GM19193 (cell line): Measurements from ENCODE around the gene FNDC3B.

ENCODE experiments used
- POLR2A ChIP-seq: IDR thresholded peaks from 4 replicates; pipeline ENCODE4 v1.6.1; 2011; ENCODE audit not compliant: insufficient read depth, insufficient read length; ENCODE audit errors: extremely low read depth

FNDC3B gene

DNA sequence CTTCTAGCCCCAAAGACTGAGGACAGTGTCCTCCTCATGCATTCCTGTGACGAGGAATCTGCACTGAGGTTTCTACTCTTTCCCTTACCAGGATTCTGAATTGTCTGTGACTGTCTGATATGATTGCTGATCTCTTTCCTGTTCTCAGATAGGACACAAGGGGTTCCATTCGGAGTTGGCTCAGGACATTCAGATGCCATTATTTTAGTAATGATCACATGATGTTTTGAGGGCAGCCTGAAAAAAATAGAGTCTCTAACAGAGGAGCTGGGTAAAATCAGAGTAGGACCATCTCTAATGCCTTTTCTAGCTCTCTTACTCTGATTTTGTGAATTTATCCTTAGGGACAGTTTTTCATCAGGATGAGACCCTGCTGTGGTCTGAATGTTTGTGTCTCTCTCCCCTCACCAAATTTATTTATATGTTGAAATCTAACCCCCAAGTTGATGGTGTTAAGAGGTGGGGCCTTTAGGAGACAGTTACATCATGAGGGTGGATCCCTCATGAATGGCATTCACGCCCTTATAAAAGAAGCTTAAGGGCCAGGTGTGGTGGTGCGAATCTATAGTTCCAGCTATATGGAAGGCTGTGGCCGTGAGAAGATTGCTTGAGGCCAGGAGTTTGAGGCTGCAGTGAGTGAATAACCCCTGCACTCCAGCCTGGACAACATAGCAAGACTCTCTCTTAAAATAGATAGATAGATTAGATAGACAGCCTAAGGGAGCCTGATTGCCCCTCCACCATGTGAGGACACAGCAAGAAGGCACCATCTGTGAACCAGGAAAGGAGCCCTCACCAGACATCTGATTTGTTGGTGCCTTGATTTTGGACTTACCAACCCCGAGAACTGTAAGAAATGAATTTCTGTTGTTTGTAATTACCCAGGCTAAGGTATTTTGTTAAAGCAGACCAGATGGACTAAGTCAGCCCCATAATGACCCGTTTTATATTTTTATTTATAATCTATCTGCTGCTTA is 24.4 kb downstream of the FNDC3B start:
- TF ChIP-seq POLR2A: no peak

DNA sequence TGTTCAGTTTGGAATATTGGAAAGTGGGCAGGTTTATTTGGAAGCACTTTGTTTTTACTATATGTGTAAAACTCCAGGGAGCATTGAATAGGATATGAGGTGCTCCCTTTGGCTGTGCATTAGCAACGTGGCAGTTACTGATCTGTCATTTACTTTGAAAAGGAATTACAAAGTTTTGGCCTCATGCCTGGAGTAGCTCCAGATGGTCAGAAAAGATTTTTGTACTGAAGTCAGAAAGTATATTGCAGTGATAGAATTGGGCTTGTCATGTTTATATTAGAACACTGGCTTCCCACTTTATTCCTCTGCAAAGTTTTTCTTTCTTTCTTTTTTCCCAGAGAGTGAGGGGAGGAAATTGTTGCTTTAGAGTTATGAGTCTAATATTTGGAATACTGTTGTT is 26.1 kb downstream of the FNDC3B start:
- no peak for TF ChIP-seq POLR2A

DNA sequence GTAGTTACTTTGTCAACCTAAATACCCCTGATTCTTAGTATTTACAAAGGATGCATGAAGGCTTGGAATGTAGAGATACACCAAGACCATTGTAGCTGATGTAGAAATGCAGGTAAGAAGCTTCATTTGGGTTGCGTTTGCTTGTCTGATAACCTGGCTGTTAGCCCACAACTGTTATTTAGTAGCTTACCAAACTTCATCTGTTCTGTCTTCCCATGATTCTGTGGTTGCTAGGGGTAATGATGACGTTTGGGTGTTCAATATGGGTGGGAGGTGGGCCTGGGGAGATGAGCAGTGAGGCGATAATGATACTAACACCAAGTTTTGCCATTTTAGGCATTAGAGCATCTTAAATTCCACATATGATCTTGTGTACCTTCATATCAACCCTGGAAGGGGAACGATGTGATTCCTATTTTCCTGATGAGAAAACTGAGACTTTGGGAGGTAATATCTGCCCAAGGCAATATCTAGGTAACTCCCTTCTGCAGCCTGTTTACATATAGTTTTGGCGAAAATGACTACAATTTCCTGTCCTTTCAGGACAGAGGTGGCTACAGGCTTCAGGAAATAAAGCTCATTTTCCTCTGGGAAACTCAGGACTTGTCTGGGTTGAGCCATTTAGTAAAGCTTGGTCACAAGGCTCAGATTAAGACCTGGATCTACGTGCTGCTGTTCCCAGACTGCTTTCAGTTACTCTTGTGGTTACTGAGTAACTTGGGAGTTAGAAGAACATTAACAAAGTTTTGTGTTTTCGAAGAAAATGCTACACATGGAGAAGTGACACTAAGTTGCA is 26.8 kb downstream of the FNDC3B start:
- TF ChIP-seq POLR2A: no peak

DNA sequence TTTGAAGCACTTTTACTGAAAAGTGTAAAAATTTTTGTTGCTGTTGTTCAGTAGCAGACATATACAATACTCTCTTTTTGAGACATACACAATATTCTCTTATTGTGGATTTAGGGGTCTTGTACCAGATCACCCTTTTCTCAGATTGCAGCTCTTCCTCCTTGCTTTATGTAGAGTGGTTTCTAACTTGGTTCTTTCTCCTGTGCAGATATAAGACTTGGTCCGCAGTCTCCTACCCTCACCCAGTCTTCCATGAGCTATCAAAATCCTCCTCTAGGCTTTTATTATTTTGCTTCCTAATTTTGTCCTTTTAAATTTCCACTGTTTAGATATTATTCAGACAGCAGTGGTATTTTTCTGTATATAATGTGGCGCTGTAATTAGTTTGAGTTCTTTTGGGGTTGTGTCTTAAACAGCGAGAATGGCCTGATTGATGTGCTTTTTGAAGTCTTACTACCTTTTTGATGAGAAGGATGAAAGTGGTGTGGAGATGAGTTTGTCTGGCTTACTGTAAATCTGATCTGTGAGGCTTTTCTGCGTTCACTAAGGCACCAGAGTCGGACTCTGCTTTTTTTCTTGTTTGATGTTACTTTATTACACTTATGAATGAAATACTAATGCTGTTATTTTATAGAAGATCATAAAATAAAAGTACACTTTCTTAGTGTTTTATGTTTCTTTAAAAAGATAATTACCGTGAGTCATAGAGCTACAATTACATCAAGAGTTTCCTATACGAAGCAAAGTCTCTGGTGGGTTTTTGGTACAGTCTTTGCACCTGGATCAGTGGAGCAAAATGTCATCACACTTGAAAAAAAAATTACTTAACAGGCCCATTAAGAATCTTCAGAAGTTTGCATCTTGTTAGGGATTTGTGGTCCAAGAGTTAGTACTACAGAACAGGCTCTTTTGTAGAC is 27.8 kb downstream of the FNDC3B start:
- no peak for TF ChIP-seq POLR2A

DNA sequence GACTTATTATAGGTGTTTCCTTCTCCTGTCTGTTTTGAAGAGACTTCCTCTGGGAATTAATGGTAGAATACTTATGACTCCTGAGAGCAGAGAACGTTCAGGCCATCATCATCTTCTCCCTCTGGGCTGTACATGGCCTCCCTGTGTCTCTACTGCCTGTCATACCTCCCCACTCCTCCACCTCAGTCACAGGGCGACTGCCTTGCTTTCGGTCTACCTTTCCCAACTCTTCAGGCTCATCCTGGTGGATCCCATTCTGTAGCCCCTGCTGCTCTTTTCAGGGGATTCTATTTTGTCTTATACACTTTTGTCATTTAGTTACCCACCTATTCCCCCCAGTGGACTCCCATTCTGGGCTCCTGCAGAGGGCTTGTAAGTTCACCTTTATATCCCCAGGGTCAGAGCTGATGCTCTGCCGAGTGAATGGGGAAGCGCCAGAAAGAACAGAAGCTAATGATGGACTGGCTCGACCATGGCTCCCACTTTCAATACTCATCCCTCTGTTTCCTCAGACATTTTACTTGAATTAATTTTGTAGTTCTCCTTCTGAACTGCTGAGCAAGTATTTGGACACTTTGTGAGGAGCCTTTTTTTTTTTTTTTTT is 28.6 kb downstream of the FNDC3B start:
- TF ChIP-seq POLR2A: no peak

DNA sequence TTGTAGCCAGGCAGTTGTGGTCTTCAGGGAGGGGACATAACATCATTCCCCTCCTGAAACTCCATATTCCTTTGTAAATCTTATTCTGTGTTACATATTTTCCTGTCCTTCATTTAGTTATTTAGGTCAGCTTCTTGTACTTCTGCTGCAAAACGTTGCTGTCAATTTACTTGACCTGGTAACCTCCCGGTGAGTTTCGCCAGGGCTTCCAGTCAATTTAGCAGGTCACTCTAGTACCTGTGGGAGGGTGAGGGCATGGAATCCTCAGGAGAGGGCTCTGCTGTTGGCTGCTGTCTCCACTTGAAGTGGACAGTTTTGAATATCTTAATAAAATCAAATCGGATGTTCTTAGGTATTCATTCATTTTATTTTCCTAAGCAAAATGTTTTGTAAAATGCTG is 29.6 kb downstream of the FNDC3B start:
- no peak for TF ChIP-seq POLR2A

DNA sequence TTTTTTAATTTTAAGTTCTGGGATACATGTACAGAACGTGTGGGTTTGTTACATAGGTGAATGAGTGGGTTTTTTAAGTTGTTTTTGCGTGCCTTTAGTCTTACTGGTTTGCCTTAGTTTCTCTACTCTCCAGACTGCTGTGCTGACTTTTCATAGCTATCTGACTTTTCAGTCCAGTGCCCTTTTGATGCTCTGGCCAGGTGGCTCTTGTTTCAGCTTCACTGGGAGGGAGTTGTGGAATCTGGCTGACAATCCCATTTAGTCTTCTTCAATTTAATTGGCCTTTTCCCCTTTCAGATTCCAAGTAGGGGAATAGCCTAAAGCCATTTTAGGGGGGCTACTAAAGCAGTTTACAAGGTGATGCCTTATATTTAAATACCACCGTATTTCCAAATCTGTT is 30.1 kb downstream of the FNDC3B start:
- no peak for TF ChIP-seq POLR2A

DNA sequence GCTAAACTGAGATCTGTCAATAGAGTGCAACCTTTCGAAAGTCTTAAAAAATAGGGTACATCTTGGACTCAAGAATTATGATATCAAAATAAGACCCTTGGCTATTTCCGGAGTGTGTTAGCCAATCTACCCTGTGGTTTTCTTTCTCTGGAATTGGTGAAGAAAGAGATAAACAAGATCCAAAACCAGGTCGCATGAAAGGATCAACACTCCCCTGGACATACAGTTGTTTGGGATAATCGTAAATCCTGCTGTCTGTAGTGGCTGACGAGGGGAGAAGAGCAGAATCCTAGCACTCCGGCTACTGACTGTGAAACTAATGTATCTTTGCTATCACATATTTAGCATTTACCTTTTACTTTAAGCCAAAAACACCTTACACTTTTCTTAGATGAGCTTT is 30.9 kb downstream of the FNDC3B start:
- no peak for TF ChIP-seq POLR2A

DNA sequence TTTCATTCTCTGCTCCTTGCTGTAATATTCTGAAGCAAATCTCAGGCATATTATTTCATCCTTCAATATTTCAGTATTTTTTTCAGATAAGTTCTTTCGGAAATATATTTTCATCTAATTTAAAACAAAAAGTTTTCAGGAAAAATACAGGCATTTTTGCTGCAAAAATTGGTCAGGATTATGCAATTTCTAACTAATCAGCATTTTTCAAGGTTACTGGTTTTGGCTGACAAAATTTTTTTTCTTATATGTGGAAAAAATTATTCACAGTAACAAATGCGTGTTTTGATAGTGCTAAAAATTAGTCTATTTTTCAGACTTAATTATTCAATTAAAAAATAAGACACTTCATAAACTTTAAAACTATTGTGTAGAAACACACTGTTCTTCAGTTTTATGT is 31.4 kb downstream of the FNDC3B start:
- TF ChIP-seq POLR2A: no peak

DNA sequence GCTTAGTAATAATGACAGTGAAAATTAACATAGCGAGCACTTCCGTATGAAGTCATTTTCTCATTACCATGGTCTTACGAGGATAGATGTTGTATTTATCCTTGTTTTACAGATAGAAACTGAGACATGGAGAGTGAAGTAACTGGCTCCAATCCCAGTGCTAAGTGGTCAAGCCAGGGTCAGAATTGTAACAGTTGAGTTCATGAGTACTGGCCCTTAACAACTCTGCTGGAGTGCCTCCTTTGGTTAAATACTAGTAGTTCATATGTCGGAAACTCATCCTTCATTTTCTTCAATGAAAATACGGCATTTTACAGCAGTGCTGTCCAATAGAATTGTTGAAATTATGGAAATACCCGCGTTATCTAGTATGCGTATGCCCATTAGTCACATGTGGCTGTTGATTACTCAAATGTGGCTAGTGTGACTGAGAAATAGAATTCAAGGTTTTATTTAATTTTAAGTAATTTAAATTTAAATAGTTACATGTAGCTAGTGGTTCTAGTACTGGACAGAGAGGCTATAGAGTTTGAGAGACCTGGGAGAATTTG is 32.5 kb downstream of the FNDC3B start:
- no peak for TF ChIP-seq POLR2A

DNA sequence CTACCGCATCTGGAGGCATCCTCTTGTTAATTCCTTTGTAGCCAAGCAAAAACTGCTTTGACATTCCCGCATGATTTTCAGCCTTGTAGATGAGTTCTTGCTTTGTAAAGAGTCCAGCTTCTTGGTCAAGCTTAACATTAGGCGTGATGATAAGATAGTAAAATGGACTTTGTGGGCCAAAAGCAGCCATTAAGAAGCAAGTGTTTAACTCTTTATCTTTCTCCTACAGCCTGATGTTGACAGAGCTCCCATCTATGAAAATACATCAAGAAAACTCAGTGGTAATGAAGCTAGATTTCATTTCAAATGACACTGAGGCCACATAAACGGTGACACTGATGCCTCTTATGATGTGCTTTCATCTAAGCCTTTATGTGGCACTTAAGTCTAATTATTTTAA is 33.2 kb downstream of the FNDC3B start:
- no peak for TF ChIP-seq POLR2A

DNA sequence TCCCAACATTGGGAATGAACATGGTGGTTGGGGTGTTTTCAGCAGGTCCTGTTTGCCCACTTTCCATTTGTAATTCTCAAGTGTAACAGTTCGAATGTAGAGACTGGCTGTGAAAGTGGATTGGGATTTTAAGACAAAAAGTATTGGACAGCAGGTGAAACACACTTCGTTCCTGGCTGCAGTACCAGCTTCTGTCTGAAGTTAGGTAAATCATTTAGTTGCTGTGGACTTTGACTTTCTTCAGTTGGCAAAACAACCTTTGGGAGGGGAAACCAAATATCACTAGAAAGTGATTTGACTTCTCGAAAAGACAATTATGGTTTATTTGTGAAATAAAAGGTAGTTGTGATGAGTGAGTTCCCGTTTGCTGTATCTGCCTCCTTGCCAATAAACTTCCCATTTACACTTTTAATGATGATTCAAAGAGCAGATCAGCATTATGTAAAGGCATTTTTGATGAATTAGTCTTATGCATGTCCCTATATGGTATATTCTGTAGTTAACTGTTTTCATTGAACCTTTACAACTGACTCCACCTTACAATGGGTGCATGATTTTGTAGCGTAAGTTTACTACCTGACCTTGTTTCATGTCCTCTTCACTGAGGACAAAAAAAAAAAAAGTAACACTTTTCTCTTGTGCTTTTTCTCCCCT is 34.0 kb downstream of the FNDC3B start:
- no peak for TF ChIP-seq POLR2A

DNA sequence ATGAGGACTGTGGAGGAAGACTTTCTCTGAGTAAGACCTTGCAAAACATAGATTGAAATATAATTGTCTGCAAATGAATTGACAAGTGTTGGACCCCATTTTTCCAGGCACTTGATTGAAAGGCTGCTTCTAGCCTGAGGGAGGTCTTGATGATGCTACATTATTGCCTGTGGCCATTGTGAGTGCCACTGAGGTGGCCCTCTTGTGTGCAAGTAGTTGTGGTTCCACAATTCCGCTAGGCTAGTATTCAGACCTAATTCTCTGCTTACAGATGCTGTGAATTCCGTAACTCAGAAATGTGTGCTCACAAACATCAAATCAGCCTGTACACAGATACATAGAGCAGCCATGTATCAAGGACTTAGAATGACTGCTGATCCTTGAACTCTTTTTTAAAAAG is 34.7 kb downstream of the FNDC3B start:
- TF ChIP-seq POLR2A: no peak

DNA sequence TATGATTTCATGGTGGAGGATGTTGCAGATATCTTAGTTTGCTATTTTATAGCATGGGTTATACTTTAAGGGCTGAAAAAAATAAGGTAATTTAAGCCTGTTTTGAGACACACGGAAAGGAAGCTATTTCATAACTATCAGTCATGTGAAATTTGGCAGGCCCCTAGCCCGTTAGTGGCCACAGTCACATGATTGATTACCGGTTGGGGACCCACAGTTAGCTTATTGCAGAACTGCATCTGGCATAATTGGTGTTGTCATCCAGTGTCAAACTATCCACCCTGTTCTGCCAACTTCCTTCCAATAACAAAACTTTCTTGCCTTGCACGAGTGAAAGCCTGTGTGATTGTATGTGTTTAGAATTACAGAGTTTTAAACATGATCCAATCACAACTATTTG is 35.2 kb downstream of the FNDC3B start:
- no peak for TF ChIP-seq POLR2A
